SK-N-SH (cell line): ENCODE data around the gene COL17A1. TPM values are rescaled to one million over a fixed set of nuclear protein-coding genes. Genes with fewer than 3 reads are reported as not detected.

Source experiments
- CTCF ChIA-PET: fragments of 300-600, 350-600 bp; formaldehyde crosslinking; extraction: SDS; loops from one replicate; lab custom pipeline; 2021; lab: Yijun Ruan, JAX
- POLR2A ChIA-PET: fragments of 350-600 bp; sonication (Branson Sonifier 250); formaldehyde crosslinking; extraction: SDS; loops from one replicate; lab custom pipeline; 2020; ENCODE audit warnings: antibody characterized with exemption, inconsistent platforms; lab: Yijun Ruan, JAX
- DNase-seq: peaks from one replicate; pipeline ENCODE4 v3.0.0; 2012
- H2AFZ ChIP-seq: fragments of 200-600 bp; sonication (generic); 2 replicates; pipeline ENCODE4 v1.8.1; 2016; ENCODE audit warnings: antibody characterized with exemption, mild to moderate bottlenecking, low read depth
- H3F3A ChIP-seq: fragments of 200-600 bp; sonication (generic); replicated peaks from 2 replicates; pipeline ENCODE3; 2016; ENCODE audit warnings: antibody characterized with exemption, mild to moderate bottlenecking; ENCODE audit not compliant: insufficient read depth
- H3K27ac ChIP-seq, 2 experiments: fragments of 200-500 bp in 1 of 2; fragments of 200-600 bp in 1 of 2; sonication (Bioruptor generic) in 1 of 2; sonication (generic), shearing (Covaris generic) in 1 of 2; 2 replicates each; pipeline versions ENCODE4 v1.5.1 to v1.6.1; 2014 to 2016; ENCODE audit warnings: low read depth in 2 of 2, inconsistent platforms in 1 of 2, low read length in 1 of 2, mild to moderate bottlenecking in 1 of 2, mixed read lengths in 1 of 2
- H3K27me3 ChIP-seq: fragments of 200-600 bp; sonication (generic), shearing (Covaris generic); 2 replicates; pipeline ENCODE4 v1.6.1; 2016; ENCODE audit warnings: mixed run types; ENCODE audit not compliant: insufficient read depth
- H3K36me3 ChIP-seq, 2 experiments: fragments of 200-500 bp in 1 of 2; fragments of 200-600 bp in 1 of 2; sonication (Bioruptor generic) in 1 of 2; sonication (generic) in 1 of 2; replicated peaks in 1 of 2; 2 replicates each; pipeline versions ENCODE3 to v1.5.1; 2014 to 2016; ENCODE audit warnings: low read length in 1 of 2, mild to moderate bottlenecking in 1 of 2; ENCODE audit not compliant: insufficient read depth in 2 of 2, control insufficient read depth in 1 of 2
- H3K4me1 ChIP-seq, 2 experiments: fragments of 200-500 bp in 1 of 2; fragments of 200-600 bp in 1 of 2; sonication (Bioruptor generic) in 1 of 2; sonication (generic), shearing (Covaris generic) in 1 of 2; 2 replicates each; pipeline versions ENCODE4 v1.5.1 to v1.6.1; 2014 to 2016; ENCODE audit warnings: low read depth in 1 of 2, low read length in 1 of 2, mixed run types in 1 of 2; ENCODE audit not compliant: insufficient read depth in 2 of 2, control insufficient read depth in 1 of 2
- H3K4me2 ChIP-seq: fragments of 200-600 bp; sonication (generic), shearing (Covaris generic); 2 replicates; pipeline ENCODE4 v1.6.1; 2017; ENCODE audit warnings: mixed run types
- H3K4me3 ChIP-seq, 2 experiments: fragments of 200-500 bp in 1 of 2; fragments of 200-600 bp in 1 of 2; sonication (Bioruptor generic) in 1 of 2; sonication (generic), shearing (Covaris generic) in 1 of 2; 2 replicates each; pipeline versions ENCODE4 v1.5.1 to v1.8.1; 2014 to 2016; ENCODE audit warnings: low read depth in 2 of 2, inconsistent platforms in 1 of 2, low read length in 1 of 2, mild to moderate bottlenecking in 1 of 2, mixed read lengths in 1 of 2, moderate library complexity in 1 of 2
- H3K79me2 ChIP-seq: fragments of 200-600 bp; sonication (generic); 2 replicates; pipeline ENCODE4 v1.8.1; 2017; ENCODE audit warnings: mild to moderate bottlenecking; ENCODE audit not compliant: insufficient read depth
- H3K9ac ChIP-seq: fragments of 200-600 bp; sonication (generic); 2 replicates; pipeline ENCODE4 v1.6.1; 2017; ENCODE audit warnings: mixed run types
- H3K9me2 ChIP-seq: fragments of 200-600 bp; sonication (generic); 2 replicates; pipeline ENCODE4 v1.6.1; 2017; ENCODE audit warnings: mixed run types
- H3K9me3 ChIP-seq: fragments of 200-600 bp; sonication (generic); 2 replicates; pipeline ENCODE4 v1.6.1; 2017; ENCODE audit warnings: mixed run types, mild to moderate bottlenecking, moderate library complexity
- H4K20me1 ChIP-seq: fragments of 200-600 bp; sonication (generic); 2 replicates; pipeline ENCODE4 v1.6.1; 2017; ENCODE audit warnings: mild to moderate bottlenecking, mixed run types; ENCODE audit not compliant: insufficient read depth
- CHD2 ChIP-seq: fragments of 150-350 bp; IDR thresholded peaks from 2 replicates; pipeline ENCODE4 v1.6.1; 2018; ENCODE audit warnings: low read length; ENCODE audit not compliant: partially characterized antibody
- EP300 ChIP-seq, 2 experiments: IDR thresholded peaks; 2 replicates each; pipeline versions ENCODE4 v1.4.0 to v1.6.1; 2012; ENCODE audit warnings: borderline replicate concordance in 1 of 2, low read depth in 1 of 2, low read length in 1 of 2
- EZH2phosphoT487 ChIP-seq: fragments of 200-600 bp; sonication (generic); IDR thresholded peaks from 2 replicates; pipeline ENCODE4 v1.6.1; 2017; ENCODE audit warnings: low read depth, mixed run types, mild to moderate bottlenecking, antibody characterized with exemption, moderate library complexity, borderline replicate concordance
- FOSL2 ChIP-seq: IDR thresholded peaks from 2 replicates; pipeline ENCODE4 v1.4.0; 2012; ENCODE audit warnings: low read depth, mild to moderate bottlenecking, moderate library complexity, borderline replicate concordance
- FOXJ3 ChIP-seq: sonication (generic); formaldehyde crosslinking; IDR thresholded peaks from 2 replicates; pipeline ENCODE4 v1.5.1; 2020; ENCODE audit warnings: mild to moderate bottlenecking, missing genetic modification reagents
- GATA2 ChIP-seq: sonication (generic); formaldehyde crosslinking; IDR thresholded peaks from 2 replicates; pipeline ENCODE4 v1.5.0; 2020; ENCODE audit warnings: mild to moderate bottlenecking, missing genetic modification reagents
- MEF2A ChIP-seq: IDR thresholded peaks from 2 replicates; pipeline ENCODE4 v1.4.0; 2012; ENCODE audit warnings: low read depth, borderline replicate concordance
- MXI1 ChIP-seq: IDR thresholded peaks from 2 replicates; pipeline ENCODE4 v1.6.1; 2012; ENCODE audit warnings: mild to moderate bottlenecking, low read depth, low read length, improper control_type of control experiment
- NFIC ChIP-seq: IDR thresholded peaks from 2 replicates; pipeline ENCODE4 v1.4.0; 2012; ENCODE audit warnings: borderline replicate concordance
- NRF1 ChIP-seq: IDR thresholded peaks from 2 replicates; pipeline ENCODE4 v1.6.1; 2012; ENCODE audit warnings: low read depth, mild to moderate bottlenecking, low read length
- POLR2AphosphoS5 ChIP-seq: IDR thresholded peaks from 2 replicates; pipeline ENCODE4 v1.6.1; 2012; ENCODE audit warnings: low read depth, low read length
- RAD21 ChIP-seq: IDR thresholded peaks from 2 replicates; pipeline ENCODE4 v1.6.1; 2012; ENCODE audit warnings: mild to moderate bottlenecking, low read length
- RCOR1 ChIP-seq: fragments of 150-350 bp; IDR thresholded peaks from 2 replicates; pipeline ENCODE4 v1.6.1; 2017; ENCODE audit warnings: antibody characterized with exemption, low read length
- RFX5 ChIP-seq: IDR thresholded peaks from 2 replicates; pipeline ENCODE4 v1.6.1; 2012; ENCODE audit warnings: mild to moderate bottlenecking, improper control_type of control experiment, low read length
- SIN3A ChIP-seq: IDR thresholded peaks from 2 replicates; pipeline ENCODE4 v1.6.1; 2012; ENCODE audit warnings: low read depth, mild to moderate bottlenecking, low read length, moderate library complexity, borderline replicate concordance
- TAF1 ChIP-seq: IDR thresholded peaks from 2 replicates; pipeline ENCODE4 v1.6.1; 2012; ENCODE audit warnings: low read depth, mild to moderate bottlenecking, low read length, moderate library complexity, borderline replicate concordance
- WGBS: methylation state at CpG from one replicate; pipeline ENCODE4 v1.1.6; 2017; ENCODE audit warnings: low lambda C conversion rate; 5-methylcytosine and 5-hydroxymethylcytosine counted together
- polyA plus RNA-seq, 3 experiments: library from polyadenylated mRNA; depleted of rRNA; stranded (reverse); fragments of >200 nt; gene quantifications; 2 replicates each; pipeline ENCODE4 v1.2.3, GENCODE V29; 2012
- TF ChIP-seq, protein P1 (sequence below): fragments of 150-350 bp; IDR thresholded peaks from 2 replicates; pipeline ENCODE4 v1.6.1; 2017; ENCODE audit warnings: antibody characterized with exemption, low read length, low read depth, borderline replicate concordance
- TF ChIP-seq, protein P2 (sequence below): IDR thresholded peaks from 2 replicates; pipeline ENCODE4 v1.4.0; 2012; ENCODE audit warnings: low read depth, borderline replicate concordance
- TF ChIP-seq, protein P3 (sequence below): IDR thresholded peaks from 2 replicates; pipeline ENCODE4; 2012
- TF ChIP-seq, protein P4 (sequence below): IDR thresholded peaks from 2 replicates; pipeline ENCODE4 v1.4.0; 2012; ENCODE audit warnings: low read depth

The COL17A1 gene
- polyA plus RNA-seq, 1 of the 3 experiments (the other 2 are of a cell fraction), result 0.12 TPM

DNA sequence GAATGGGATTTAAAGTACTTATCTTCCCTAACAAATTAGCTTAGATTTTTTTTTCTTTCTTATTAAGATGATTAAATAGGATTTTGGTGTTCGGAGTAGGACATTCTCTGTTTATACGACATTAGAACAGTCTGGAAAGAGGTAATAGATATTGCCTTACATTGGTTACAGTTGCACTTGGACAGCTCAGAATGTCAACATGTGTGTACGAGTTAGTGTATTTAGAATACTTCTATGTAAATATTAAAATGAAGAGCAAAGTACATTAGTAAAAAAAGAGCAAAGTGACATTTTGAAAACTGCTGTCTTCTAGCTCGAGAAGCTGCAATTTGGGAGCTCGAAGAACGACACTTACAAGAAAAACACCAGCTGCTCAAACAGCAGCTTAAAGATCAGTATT lies 67.2 kb downstream of the COL17A1 start:
- Histone ChIP-seq H3K9me3 (no peaks in the 10 kb centered on the region), H3K27ac (no peak overlapping the region), H4K20me1 (no peaks in the 10 kb centered on the region), H3K9ac (no peak overlapping the region), H3K4me3 (no peak overlapping the region), H3K36me3 (peaks cover 60 to 68% of the 10 kb centered on the region in 2 experiments), H3K4me1 (peaks cover 0 to 3% of the 10 kb centered on the region in 2 experiments; a peak in 2 of 4 replicates), H3K27me3 (no peaks in the 10 kb centered on the region), H3K9me2 (no peaks in the 10 kb centered on the region), H3F3A (peaks cover 13% of the 10 kb centered on the region), H2AFZ (no peak overlapping the region), H3K79me2 (no peaks in the 10 kb centered on the region), H3K4me2 (no peak overlapping the region)
- TF ChIP-seq MXI1, result no peak
- TF ChIP-seq, protein P1, sequence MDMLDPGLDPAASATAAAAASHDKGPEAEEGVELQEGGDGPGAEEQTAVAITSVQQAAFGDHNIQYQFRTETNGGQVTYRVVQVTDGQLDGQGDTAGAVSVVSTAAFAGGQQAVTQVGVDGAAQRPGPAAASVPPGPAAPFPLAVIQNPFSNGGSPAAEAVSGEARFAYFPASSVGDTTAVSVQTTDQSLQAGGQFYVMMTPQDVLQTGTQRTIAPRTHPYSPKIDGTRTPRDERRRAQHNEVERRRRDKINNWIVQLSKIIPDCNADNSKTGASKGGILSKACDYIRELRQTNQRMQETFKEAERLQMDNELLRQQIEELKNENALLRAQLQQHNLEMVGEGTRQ, result no peak
- TF ChIP-seq RAD21, result no peak
- no peak for TF ChIP-seq NRF1
- TF ChIP-seq POLR2AphosphoS5, result no peak
- no peak for TF ChIP-seq RFX5
- TF ChIP-seq NFIC, result no peak
- no peak for TF ChIP-seq FOXJ3 (CRISPR knock-in tag)
- no peak for TF ChIP-seq CHD2
- TF ChIP-seq EZH2phosphoT487, result no peak
- no peak for TF ChIP-seq FOSL2
- TF ChIP-seq, protein P2, sequence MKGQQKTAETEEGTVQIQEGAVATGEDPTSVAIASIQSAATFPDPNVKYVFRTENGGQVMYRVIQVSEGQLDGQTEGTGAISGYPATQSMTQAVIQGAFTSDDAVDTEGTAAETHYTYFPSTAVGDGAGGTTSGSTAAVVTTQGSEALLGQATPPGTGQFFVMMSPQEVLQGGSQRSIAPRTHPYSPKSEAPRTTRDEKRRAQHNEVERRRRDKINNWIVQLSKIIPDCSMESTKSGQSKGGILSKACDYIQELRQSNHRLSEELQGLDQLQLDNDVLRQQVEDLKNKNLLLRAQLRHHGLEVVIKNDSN, result no peak
- TF ChIP-seq, protein P3, sequence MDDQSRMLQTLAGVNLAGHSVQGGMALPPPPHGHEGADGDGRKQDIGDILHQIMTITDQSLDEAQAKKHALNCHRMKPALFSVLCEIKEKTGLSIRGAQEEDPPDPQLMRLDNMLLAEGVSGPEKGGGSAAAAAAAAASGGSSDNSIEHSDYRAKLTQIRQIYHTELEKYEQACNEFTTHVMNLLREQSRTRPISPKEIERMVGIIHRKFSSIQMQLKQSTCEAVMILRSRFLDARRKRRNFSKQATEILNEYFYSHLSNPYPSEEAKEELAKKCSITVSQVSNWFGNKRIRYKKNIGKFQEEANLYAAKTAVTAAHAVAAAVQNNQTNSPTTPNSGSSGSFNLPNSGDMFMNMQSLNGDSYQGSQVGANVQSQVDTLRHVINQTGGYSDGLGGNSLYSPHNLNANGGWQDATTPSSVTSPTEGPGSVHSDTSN, result no peak
- no peak for TF ChIP-seq TAF1
- TF ChIP-seq SIN3A, result no peak
- no peak for TF ChIP-seq GATA2
- no peak for TF ChIP-seq EP300 (IDR thresholded peaks at IDR 0.05; ENCODE audit: borderline replicate concordance in 1 of 2, low read depth in 1 of 2, low read length in 1 of 2)
- no peak for TF ChIP-seq MEF2A
- TF ChIP-seq RCOR1, result no peak
- TF ChIP-seq, protein P4, sequence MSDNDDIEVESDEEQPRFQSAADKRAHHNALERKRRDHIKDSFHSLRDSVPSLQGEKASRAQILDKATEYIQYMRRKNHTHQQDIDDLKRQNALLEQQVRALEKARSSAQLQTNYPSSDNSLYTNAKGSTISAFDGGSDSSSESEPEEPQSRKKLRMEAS, result no peak
- ChIA-PET CTCF (interaction anchor here (0.9 to 1.2 kb wide), 2 partner anchors 10 to 133 kb away, joined by 3 read pairs; no protein-coding TSS in a partner anchor), POLR2A (no interaction called here)
- no peak for DNase-seq
- WGBS, result 93% methylated on average over 6 of the region's 6 CpGs
